Measurements from ENCODE around the gene GABRR3. TPM values are rescaled to one million over a fixed set of nuclear protein-coding genes. Genes with fewer than 3 reads are reported as not detected.

Gene GABRR3
- total RNA-seq, 1 donor from 2014 or later = not detected

- DNase-seq = no peak
Observed at GRCh38 chr3:97988784-97989568, 46.1 kb downstream of the GABRR3 start.

- no peak for DNase-seq
Observed at GRCh38 chr3:97987306-97987705, 47.8 kb downstream of the GABRR3 start.

- no peak for DNase-seq
Observed at GRCh38 chr3:97983933-97984491, 51.1 kb downstream of the GABRR3 start.

- DNase-seq = peak; percentile 66
Observed at GRCh38 chr3:97981886-97982285, 53.2 kb downstream of the GABRR3 start.

GRCh38 chr3:97979610-97980009 lies 55.5 kb downstream of the GABRR3 start:
- no peak for DNase-seq

- DNase-seq = peak; percentile 24
Observed at GRCh38 chr3:97975466-97975865, 59.6 kb downstream of the GABRR3 start.

GRCh38 chr3:97974996-97975395 lies 60.1 kb downstream of the GABRR3 start:
- no peak for DNase-seq

GRCh38 chr3:97972976-97973375 lies 62.1 kb downstream of the GABRR3 start:
- no peak for DNase-seq

GRCh38 chr3:97971679-97972567 lies 63.2 kb downstream of the GABRR3 start, which contains the start of gene RIOX2:
Gene RIOX2, minus strand, starts transcription at chr3:97972431. Its CDS starts 4,838 bp downstream, at chr3:97967593.
- DNase-seq = peak; percentile 79

- no peak for DNase-seq
Observed at GRCh38 chr3:97970956-97971620, 64.0 kb downstream of the GABRR3 start.

- no peak for DNase-seq
Observed at GRCh38 chr3:97970156-97970555, 65.0 kb downstream of the GABRR3 start.

- no peak for DNase-seq
Observed at GRCh38 chr3:97969541-97969940, 65.6 kb downstream of the GABRR3 start.

- DNase-seq = no peak
Observed at GRCh38 chr3:97968376-97968775, 66.7 kb downstream of the GABRR3 start.

- no peak for DNase-seq
Observed at GRCh38 chr3:97967966-97968365, 67.1 kb downstream of the GABRR3 start.

GRCh38 chr3:97960993-97961766 lies 73.9 kb downstream of the GABRR3 start:
- no peak for DNase-seq

- DNase-seq = no peak
Observed at GRCh38 chr3:97960551-97960950, 74.6 kb downstream of the GABRR3 start.

- no peak for DNase-seq
Observed at GRCh38 chr3:97959872-97960271, 75.2 kb downstream of the GABRR3 start.

- no peak for DNase-seq
Observed at GRCh38 chr3:97958796-97959195, 76.3 kb downstream of the GABRR3 start.

- DNase-seq = peak; percentile 14
Observed at GRCh38 chr3:97958396-97958795, 76.7 kb downstream of the GABRR3 start.

- no peak for DNase-seq
Observed at GRCh38 chr3:97957617-97958311, 77.4 kb downstream of the GABRR3 start.

- no peak for DNase-seq
Observed at GRCh38 chr3:97956051-97956450, 79.1 kb downstream of the GABRR3 start.
